ENCODE measurements around the gene CLPSL1. TPM values are rescaled to one million over a fixed set of nuclear protein-coding genes. Genes with fewer than 3 reads are reported as not detected.

CLPSL1 gene
- total and polyA plus RNA-seq, 2 of the 13 experiments (the other 11 are each of a cell fraction or from before 2014, with no cell fraction given) = not detected

DNA sequence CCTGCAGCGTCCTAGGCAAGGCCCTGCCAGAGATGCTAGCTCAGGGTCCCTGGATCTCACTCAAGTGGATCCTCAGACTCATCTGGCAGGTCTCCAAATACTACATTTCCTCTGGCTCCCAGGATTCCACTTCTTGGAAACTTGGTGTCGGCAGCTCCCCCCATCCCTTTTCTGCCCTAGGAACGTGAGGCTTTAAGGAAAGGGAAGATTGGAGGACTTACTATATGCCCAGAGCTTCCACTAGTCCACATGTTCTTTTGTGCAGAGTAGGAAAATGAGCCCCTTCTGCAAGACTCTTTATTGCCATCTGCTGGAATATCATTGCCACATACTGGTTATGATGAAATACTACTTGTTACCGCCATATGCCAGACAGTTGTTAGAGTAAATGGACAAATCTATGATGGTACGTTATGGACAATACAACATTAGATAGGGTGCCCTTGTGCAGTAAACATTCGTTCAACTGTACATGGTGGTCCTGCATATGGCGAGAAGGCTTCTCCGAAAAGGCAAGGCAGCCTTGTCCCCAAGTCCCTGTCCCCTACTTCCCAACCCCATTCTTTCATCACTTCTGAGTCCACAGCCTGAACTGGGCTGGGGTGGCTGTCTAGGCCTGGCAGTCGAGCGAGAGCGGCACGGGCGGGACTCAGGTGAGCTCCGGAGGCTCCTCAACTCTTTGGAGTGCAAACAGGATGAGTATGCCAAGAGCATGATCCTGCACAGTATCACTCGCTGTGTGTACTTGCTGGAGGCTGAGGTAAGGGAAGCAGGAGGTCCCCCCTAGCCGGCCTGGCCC is 43.2 kb upstream of the CLPSL1 start (continued):
- no peak for TF ChIP-seq EED (CRISPR knock-in tag; IDR thresholded peaks at IDR 0.05)
- 0 out of 4 replicates have a peak, but pooled peaks of 1 of the 2 experiments have one; percentile 40 for TF ChIP-seq KLF16 (CRISPR knock-in tag; IDR thresholded peaks at IDR 0.05)
- TF ChIP-seq ZNF354B (CRISPR knock-in tag; IDR thresholded peaks at IDR 0.05) = 0 out of 2 replicates have a peak, but pooled peaks have one; percentile 81
- no peak for TF ChIP-seq ZNF720 (CRISPR knock-in tag; IDR thresholded peaks at IDR 0.05)
- TF ChIP-seq, protein P1, sequence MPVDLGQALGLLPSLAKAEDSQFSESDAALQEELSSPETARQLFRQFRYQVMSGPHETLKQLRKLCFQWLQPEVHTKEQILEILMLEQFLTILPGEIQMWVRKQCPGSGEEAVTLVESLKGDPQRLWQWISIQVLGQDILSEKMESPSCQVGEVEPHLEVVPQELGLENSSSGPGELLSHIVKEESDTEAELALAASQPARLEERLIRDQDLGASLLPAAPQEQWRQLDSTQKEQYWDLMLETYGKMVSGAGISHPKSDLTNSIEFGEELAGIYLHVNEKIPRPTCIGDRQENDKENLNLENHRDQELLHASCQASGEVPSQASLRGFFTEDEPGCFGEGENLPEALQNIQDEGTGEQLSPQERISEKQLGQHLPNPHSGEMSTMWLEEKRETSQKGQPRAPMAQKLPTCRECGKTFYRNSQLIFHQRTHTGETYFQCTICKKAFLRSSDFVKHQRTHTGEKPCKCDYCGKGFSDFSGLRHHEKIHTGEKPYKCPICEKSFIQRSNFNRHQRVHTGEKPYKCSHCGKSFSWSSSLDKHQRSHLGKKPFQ (CRISPR knock-in tag; IDR thresholded peaks at IDR 0.05; ENCODE audit: insufficient replicate concordance) = no peak
- TF ChIP-seq, protein P2, sequence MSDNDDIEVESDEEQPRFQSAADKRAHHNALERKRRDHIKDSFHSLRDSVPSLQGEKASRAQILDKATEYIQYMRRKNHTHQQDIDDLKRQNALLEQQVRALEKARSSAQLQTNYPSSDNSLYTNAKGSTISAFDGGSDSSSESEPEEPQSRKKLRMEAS (IDR thresholded peaks at IDR 0.05) = peak; percentile 34; the same call in 1 of the 2 replicates
- no peak for TF ChIP-seq ZNF235 (CRISPR knock-in tag; IDR thresholded peaks at IDR 0.05; ENCODE audit: borderline replicate concordance)
- no peak for TF ChIP-seq PCBP1 (IDR thresholded peaks at IDR 0.05; ENCODE audit: borderline replicate concordance, low read depth, low read length)
- TF ChIP-seq, protein P3, sequence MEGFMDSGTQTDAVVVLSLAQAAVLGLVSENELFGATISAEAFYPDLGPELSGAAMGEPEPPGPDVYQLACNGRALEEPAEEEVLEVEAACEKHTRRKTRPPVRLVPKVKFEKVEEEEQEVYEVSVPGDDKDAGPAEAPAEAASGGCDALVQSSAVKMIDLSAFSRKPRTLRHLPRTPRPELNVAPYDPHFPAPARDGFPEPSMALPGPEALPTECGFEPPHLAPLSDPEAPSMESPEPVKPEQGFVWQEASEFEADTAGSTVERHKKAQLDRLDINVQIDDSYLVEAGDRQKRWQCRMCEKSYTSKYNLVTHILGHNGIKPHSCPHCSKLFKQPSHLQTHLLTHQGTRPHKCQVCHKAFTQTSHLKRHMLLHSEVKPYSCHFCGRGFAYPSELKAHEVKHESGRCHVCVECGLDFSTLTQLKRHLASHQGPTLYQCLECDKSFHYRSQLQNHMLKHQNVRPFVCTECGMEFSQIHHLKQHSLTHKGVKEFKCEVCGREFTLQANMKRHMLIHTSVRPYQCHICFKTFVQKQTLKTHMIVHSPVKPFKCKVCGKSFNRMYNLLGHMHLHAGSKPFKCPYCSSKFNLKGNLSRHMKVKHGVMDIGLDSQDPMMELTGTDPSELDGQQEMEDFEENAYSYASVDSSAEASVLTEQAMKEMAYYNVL (CRISPR knock-in tag; IDR thresholded peaks at IDR 0.05; ENCODE audit: borderline replicate concordance) = no peak
- TF ChIP-seq, protein P4, sequence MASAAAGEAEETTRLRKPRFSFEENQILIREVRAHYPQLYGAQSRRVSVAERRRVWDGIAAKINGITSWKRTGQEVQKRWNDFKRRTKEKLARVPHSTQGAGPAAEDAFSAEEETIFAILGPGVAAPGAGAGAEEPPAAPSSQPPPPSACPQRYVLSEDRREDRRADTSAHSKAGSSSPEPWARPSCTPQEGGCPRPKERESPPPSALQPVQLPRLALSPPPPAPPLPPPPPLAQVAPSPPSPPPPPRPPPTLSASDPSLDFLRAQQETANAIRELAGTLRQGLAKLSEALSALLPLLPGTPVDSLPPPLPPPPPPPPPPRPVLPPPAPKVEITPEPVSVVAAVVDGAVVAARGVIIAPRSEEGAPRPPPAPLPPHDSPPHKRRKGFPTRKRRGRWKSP (CRISPR knock-in tag; IDR thresholded peaks at IDR 0.05) = no peak
- no peak for TF ChIP-seq FLYWCH1 (CRISPR knock-in tag; IDR thresholded peaks at IDR 0.05)
- 0 out of 2 replicates have a peak, but pooled peaks have one; percentile 38 for TF ChIP-seq ARNTL (CRISPR knock-in tag; IDR thresholded peaks at IDR 0.05)
- TF ChIP-seq, protein P5, sequence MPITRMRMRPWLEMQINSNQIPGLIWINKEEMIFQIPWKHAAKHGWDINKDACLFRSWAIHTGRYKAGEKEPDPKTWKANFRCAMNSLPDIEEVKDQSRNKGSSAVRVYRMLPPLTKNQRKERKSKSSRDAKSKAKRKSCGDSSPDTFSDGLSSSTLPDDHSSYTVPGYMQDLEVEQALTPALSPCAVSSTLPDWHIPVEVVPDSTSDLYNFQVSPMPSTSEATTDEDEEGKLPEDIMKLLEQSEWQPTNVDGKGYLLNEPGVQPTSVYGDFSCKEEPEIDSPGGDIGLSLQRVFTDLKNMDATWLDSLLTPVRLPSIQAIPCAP (CRISPR knock-in tag; IDR thresholded peaks at IDR 0.05; ENCODE audit: low read depth) = no peak
- no peak for TF ChIP-seq ETV5 (CRISPR knock-in tag; IDR thresholded peaks at IDR 0.05; ENCODE audit: borderline replicate concordance)
- TF ChIP-seq, protein P6, sequence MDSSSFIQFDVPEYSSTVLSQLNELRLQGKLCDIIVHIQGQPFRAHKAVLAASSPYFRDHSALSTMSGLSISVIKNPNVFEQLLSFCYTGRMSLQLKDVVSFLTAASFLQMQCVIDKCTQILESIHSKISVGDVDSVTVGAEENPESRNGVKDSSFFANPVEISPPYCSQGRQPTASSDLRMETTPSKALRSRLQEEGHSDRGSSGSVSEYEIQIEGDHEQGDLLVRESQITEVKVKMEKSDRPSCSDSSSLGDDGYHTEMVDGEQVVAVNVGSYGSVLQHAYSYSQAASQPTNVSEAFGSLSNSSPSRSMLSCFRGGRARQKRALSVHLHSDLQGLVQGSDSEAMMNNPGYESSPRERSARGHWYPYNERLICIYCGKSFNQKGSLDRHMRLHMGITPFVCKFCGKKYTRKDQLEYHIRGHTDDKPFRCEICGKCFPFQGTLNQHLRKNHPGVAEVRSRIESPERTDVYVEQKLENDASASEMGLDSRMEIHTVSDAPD (CRISPR knock-in tag; IDR thresholded peaks at IDR 0.05) = no peak
- no peak for TF ChIP-seq ZNF207 (IDR thresholded peaks at IDR 0.05; ENCODE audit: borderline replicate concordance)
- no peak for TF ChIP-seq ZNF589 (CRISPR knock-in tag; conservative IDR thresholded peaks at IDR 0.05)
- no peak for TF ChIP-seq YEATS4 (CRISPR knock-in tag; IDR thresholded peaks at IDR 0.05; ENCODE audit: borderline replicate concordance)
- TF ChIP-seq SIX1 (CRISPR knock-in tag; IDR thresholded peaks at IDR 0.05; ENCODE audit: borderline replicate concordance) = no peak
- no peak for TF ChIP-seq HDAC6 (IDR thresholded peaks at IDR 0.05; ENCODE audit: low read depth, low read length)
- no peak for TF ChIP-seq HIVEP1 (CRISPR knock-in tag; IDR thresholded peaks at IDR 0.05)
- TF ChIP-seq NR2F2 (IDR thresholded peaks at IDR 0.05; ENCODE audit: borderline replicate concordance, low read depth) = no peak
